Peyer's patch (tissue), 4 donors: ENCODE data around the gene CLEC4M.

Source experiments
- POLR2A ChIP-seq, 2 donors: fragments of 450-650 bp; IDR thresholded peaks; one replicate each; pipeline ENCODE4 v1.5.1; 2017; ENCODE audit warnings: antibody characterized with exemption in 2 of 2, mild to moderate bottlenecking in 2 of 2, moderate library complexity in 2 of 2
- TF ChIP-seq, protein P1 (sequence below), 6 experiments: fragments of 450-650 bp in 4 of 6; fragments of 200-600 bp in 2 of 6; sonication (generic) in 1 of 6; IDR thresholded peaks; one replicate each; pipeline ENCODE4 v1.5.1; 2017 to 2019; ENCODE audit warnings: antibody characterized with exemption in 6 of 6, mild to moderate bottlenecking in 3 of 6, moderate library complexity in 1 of 6

DNA sequence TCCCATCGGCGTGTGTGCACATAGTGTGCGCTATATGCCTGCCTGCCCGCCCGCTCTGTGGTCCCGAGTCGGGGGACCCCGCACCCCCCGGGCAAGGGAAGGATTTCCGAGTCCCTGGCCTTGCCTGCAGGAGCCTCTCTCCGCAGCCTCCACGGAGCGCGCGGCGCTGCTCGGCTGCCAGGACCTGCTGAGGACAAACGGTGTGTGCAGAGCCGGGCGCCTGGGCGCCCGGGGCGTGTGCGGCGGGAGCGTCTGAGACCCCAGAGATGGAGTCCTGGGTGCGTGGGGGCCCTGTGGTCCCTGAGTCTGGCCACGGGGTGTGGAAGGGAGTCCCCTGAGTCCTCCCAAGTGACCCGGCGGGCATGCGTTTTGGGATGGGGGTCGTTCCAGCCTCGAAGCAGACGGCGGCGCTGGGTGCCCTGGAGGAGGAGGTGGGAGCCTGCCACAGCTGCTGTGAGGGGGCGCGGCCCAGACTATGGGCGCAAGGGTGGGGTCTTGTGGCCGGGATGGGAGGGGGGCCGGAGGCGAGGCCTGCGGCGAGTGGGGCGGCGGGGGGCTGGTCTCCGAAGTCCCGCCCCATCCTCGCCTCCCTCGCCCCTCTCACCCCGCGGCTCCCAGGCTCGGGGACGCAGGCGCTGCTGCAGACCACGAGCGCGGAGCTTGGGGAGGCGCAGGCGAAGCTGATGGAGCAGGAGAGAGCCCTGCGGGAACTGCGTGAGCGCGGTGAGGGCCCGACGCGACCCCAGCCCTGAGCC lies 25.3 kb downstream of the CLEC4M start:
- TF ChIP-seq, protein P1, sequence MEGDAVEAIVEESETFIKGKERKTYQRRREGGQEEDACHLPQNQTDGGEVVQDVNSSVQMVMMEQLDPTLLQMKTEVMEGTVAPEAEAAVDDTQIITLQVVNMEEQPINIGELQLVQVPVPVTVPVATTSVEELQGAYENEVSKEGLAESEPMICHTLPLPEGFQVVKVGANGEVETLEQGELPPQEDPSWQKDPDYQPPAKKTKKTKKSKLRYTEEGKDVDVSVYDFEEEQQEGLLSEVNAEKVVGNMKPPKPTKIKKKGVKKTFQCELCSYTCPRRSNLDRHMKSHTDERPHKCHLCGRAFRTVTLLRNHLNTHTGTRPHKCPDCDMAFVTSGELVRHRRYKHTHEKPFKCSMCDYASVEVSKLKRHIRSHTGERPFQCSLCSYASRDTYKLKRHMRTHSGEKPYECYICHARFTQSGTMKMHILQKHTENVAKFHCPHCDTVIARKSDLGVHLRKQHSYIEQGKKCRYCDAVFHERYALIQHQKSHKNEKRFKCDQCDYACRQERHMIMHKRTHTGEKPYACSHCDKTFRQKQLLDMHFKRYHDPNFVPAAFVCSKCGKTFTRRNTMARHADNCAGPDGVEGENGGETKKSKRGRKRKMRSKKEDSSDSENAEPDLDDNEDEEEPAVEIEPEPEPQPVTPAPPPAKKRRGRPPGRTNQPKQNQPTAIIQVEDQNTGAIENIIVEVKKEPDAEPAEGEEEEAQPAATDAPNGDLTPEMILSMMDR (IDR thresholded peaks at IDR 0.05): no peak
- TF ChIP-seq POLR2A (IDR thresholded peaks at IDR 0.05): no peak
